ENCODE results near the gene ZNF22.

GRCh38 chr10:44997105-44997748, 3.5 kb upstream of the ZNF22 start:
- TF ChIP-seq CTCF (optimal IDR thresholded peaks at IDR 0.05 in 1 of 3, IDR thresholded peaks at IDR 0.05 in 1 of 3, conservative IDR thresholded peaks at IDR 0.05 in 1 of 3; ENCODE audit: extremely low read depth in 1 of 3, insufficient read depth in 2 of 3, low read length in 3 of 3), result no peak
- TF ChIP-seq EZH2 (IDR thresholded peaks at IDR 0.05; ENCODE audit: low read length), result no peak
